HepG2 (cell line): ENCODE measurements around the gene CDC6. TPM values are rescaled to one million over a fixed set of nuclear protein-coding genes. Genes with fewer than 3 reads are reported as not detected.

ENCODE experiments used
- ATAC-seq: fragments of 200-7000 bp; cut with Tn5 transposase; 3 replicates; pipeline ENCODE4 v1.9.1; 2020; ENCODE audit warnings: mild to moderate bottlenecking, moderate library complexity
- BruUV-seq: library from RNA; stranded (reverse); fragments of 400-500 nt; replicated peaks from 2 replicates; lab custom pipeline; 2021; lab: Mats Ljungman, UMichigan
- CTCF ChIA-PET: fragments of 300-600 bp; formaldehyde crosslinking; extraction: SDS; loops from one replicate; lab custom pipeline; 2021; ENCODE audit warnings: low total read pairs, inconsistent platforms, low intra/inter-chr PET ratio; lab: Yijun Ruan, JAX
- POLR2A ChIA-PET: fragments of 350-600 bp; sonication (Branson Sonifier 250); formaldehyde crosslinking; loops from one replicate; lab custom pipeline; 2020; ENCODE audit warnings: antibody characterized with exemption, inconsistent platforms; lab: Yijun Ruan, JAX
- DNase-seq: peaks from one replicate; pipeline ENCODE4 v3.0.0-alpha.2; 2015; ENCODE audit warnings: low spot score
- FAIRE-seq: peaks from 3 replicates; lab custom pipeline; 2011; peaks lifted over from hg19 to GRCh38; lab: Jason Lieb, UNC
- H2AFZ ChIP-seq: one replicate; pipeline ENCODE4 v1.6.1; 2011; ENCODE audit warnings: low read length, inconsistent platforms
- H3K27ac ChIP-seq: fragments of 300-600 bp; 3 replicates; pipeline ENCODE4 v1.8.0; 2011; ENCODE audit warnings: mixed run types, mild to moderate bottlenecking, mixed read lengths, low read length, inconsistent platforms; ENCODE audit not compliant: insufficient read depth; ENCODE audit errors: extremely low read length
- H3K27me3 ChIP-seq, 2 experiments: fragments of 200-600 bp in 1 of 2; 2 replicates in 1 of 2; 3 replicates in 1 of 2; pipeline versions ENCODE4 v1.6.0 to v1.8.0; 2011; ENCODE audit warnings: low read length in 2 of 2, mild to moderate bottlenecking in 2 of 2, moderate library complexity in 2 of 2, inconsistent platforms in 1 of 2; ENCODE audit not compliant: insufficient read depth in 2 of 2, control insufficient read depth in 1 of 2
- H3K36me3 ChIP-seq, 2 experiments: fragments of 200-600 bp in 1 of 2; replicated peaks in 1 of 2; 2 replicates in 1 of 2; 3 replicates in 1 of 2; pipeline versions ENCODE4 v1.5.1 to v1.8.0; 2011; ENCODE audit warnings: low read length in 2 of 2, inconsistent platforms in 1 of 2; ENCODE audit not compliant: insufficient read depth in 2 of 2, control insufficient read depth in 1 of 2
- H3K4me1 ChIP-seq: 2 replicates; pipeline ENCODE4 v1.5.1; 2012; ENCODE audit warnings: low read length, inconsistent platforms; ENCODE audit not compliant: insufficient read depth
- H3K4me2 ChIP-seq: 2 replicates; pipeline ENCODE4 v1.6.0; 2011; ENCODE audit warnings: low read depth, low read length, inconsistent platforms
- H3K4me3 ChIP-seq, 3 experiments: fragments of 200-600 bp in 1 of 3; sonication (generic), shearing (Covaris generic) in 1 of 3; replicated peaks in 1 of 3; 2 replicates each; pipeline ENCODE4 v1.5.1; 2011 to 2016; ENCODE audit warnings: low read length in 3 of 3, inconsistent platforms in 2 of 3, low read depth in 2 of 3, mild to moderate bottlenecking in 2 of 3, control low read depth in 1 of 3, mixed read lengths in 1 of 3; ENCODE audit not compliant: insufficient read depth in 1 of 3
- H3K79me2 ChIP-seq: one replicate; pipeline ENCODE4 v1.6.1; 2011; ENCODE audit warnings: low read length, inconsistent platforms; ENCODE audit not compliant: insufficient read depth
- H3K9ac ChIP-seq: 2 replicates; pipeline ENCODE4 v1.6.0; 2011; ENCODE audit warnings: mild to moderate bottlenecking, low read depth, low read length, inconsistent platforms; ENCODE audit not compliant: insufficient read depth
- H3K9me3 ChIP-seq: 2 replicates; pipeline ENCODE4 v1.5.1; 2012; ENCODE audit warnings: mild to moderate bottlenecking, low read length
- H4K20me1 ChIP-seq: 2 replicates; pipeline ENCODE4 v1.6.0; 2011; ENCODE audit warnings: inconsistent platforms, mild to moderate bottlenecking, low read length, moderate library complexity; ENCODE audit not compliant: insufficient read depth
- E2F1 ChIP-seq: sonication (generic); formaldehyde crosslinking; IDR thresholded peaks from 2 replicates; pipeline ENCODE4 v1.5.0; 2020; ENCODE audit warnings: missing genetic modification reagents
- EED ChIP-seq: sonication (generic); formaldehyde crosslinking; IDR thresholded peaks from 2 replicates; pipeline ENCODE4 v1.5.0; 2020; ENCODE audit warnings: mild to moderate bottlenecking, missing genetic modification reagents
- ELF1 ChIP-seq: sonication (generic); formaldehyde crosslinking; IDR thresholded peaks from 2 replicates; pipeline ENCODE4 v1.4.0; 2020; ENCODE audit warnings: missing genetic modification reagents
- FOXK2 ChIP-seq: fragments of 450-650 bp; IDR thresholded peaks from 2 replicates; pipeline ENCODE4 v1.6.1; 2016
- MAFG ChIP-seq: sonication (generic); formaldehyde crosslinking; IDR thresholded peaks from 2 replicates; pipeline ENCODE4 v1.5.1; 2020; ENCODE audit warnings: mild to moderate bottlenecking, missing genetic modification reagents
- MEIS1 ChIP-seq: sonication (generic); formaldehyde crosslinking; IDR thresholded peaks from 2 replicates; pipeline ENCODE4 v1.9.0; 2021; ENCODE audit warnings: mild to moderate bottlenecking, missing genetic modification reagents, moderate library complexity, borderline replicate concordance
- SMAD9 ChIP-seq: sonication (generic); formaldehyde crosslinking; IDR thresholded peaks from 2 replicates; pipeline ENCODE4 v1.5.1; 2020; ENCODE audit warnings: mild to moderate bottlenecking, missing genetic modification reagents
- STAT6 ChIP-seq: sonication (generic); formaldehyde crosslinking; IDR thresholded peaks from 2 replicates; pipeline ENCODE4 v1.4.0; 2020; ENCODE audit warnings: missing genetic modification reagents, mild to moderate bottlenecking, borderline replicate concordance
- ZBTB14 ChIP-seq: sonication (generic); formaldehyde crosslinking; IDR thresholded peaks from 2 replicates; pipeline ENCODE4 v1.4.0; 2020; ENCODE audit warnings: missing genetic modification reagents
- ZNF382 ChIP-seq: sonication (generic); formaldehyde crosslinking; IDR thresholded peaks from 2 replicates; pipeline ENCODE4 v1.5.0; 2020; ENCODE audit warnings: missing genetic modification reagents, mild to moderate bottlenecking, borderline replicate concordance
- ZNF740 ChIP-seq: sonication (generic); formaldehyde crosslinking; IDR thresholded peaks from 2 replicates; pipeline ENCODE4 v1.4.0; 2020; ENCODE audit warnings: missing genetic modification reagents
- ZSCAN31 ChIP-seq: sonication (generic); formaldehyde crosslinking; IDR thresholded peaks from 2 replicates; pipeline ENCODE4 v1.5.0; 2020; ENCODE audit warnings: low read depth, mild to moderate bottlenecking, missing genetic modification reagents
- WGBS: methylation state at CpG from one replicate; pipeline ENCODE4 v1.1.6; 2017; ENCODE audit warnings: low lambda C conversion rate; 5-methylcytosine and 5-hydroxymethylcytosine counted together
- in situ Hi-C: cut with HindIII; loops from 2 replicates; pipeline ENCODE4 v1.10.0; 2017; ENCODE audit warnings: low pct_unique_long_range_greater_than_20kb; ENCODE audit not compliant: extremely low pct_ligation_motif_present
- intact Hi-C: fragments of 100-400 bp; cut with micrococcal nuclease; formaldehyde crosslinking; loops from one replicate; pipeline ENCODE4 v1.10.0; 2022; ENCODE audit not compliant: unreplicated experiment
- polyA plus RNA-seq, 8 experiments: library from polyadenylated mRNA; depleted of rRNA in 3 of 8; stranded (reverse) in 7 of 8; unstranded in 1 of 8; fragments of >200 nt; fragmentation: Illumina TruSeq in 4 of 8; extraction: Trizol in 4 of 8; gene quantifications; 2 replicates each; pipeline versions ENCODE4 v1.2.1 to v1.2.3, GENCODE V29; 2011 to 2016; ENCODE audit warnings: low read depth in 4 of 8, missing spikeins in 1 of 8, mixed read lengths in 1 of 8; ENCODE audit not compliant: insufficient read depth in 1 of 8
- total RNA-seq, 5 experiments: library from RNA; depleted of rRNA; stranded (reverse); fragments of >200 nt; fragmentation: Illumina TruSeq; extraction: Trizol; gene quantifications; 2 replicates each; pipeline ENCODE4 v1.2.3, GENCODE V29; 2016; ENCODE audit warnings: low read depth in 1 of 5
- TF ChIP-seq, protein P1 (sequence below): sonication (generic); formaldehyde crosslinking; conservative IDR thresholded peaks from 2 replicates; pipeline ENCODE4 v1.4.0; 2020; ENCODE audit warnings: missing genetic modification reagents
- TF ChIP-seq, protein P2 (sequence below): sonication (generic); formaldehyde crosslinking; IDR thresholded peaks from 2 replicates; pipeline ENCODE4 v1.4.0; 2020; ENCODE audit warnings: missing genetic modification reagents, borderline replicate concordance

Gene CDC6
- total and polyA plus RNA-seq, 2 of the 13 experiments (the other 11 are each of a cell fraction or from before 2014, with no cell fraction given): 17.4 to 114 TPM

- intact Hi-C loops: no loop called here
- ChIA-PET CTCF (interaction anchor here (1.1 to 1.3 kb wide), 2 partner anchors 14 to 38 kb away, joined by 3 to 4 read pairs; no protein-coding TSS in a partner anchor), POLR2A (interaction anchor here (0.8 to 6.6 kb wide), 13 partner anchors 9 to 142 kb away, joined by 3 to 48 read pairs (median 4); partner anchors contain the start of gene RARA)
- H3K79me2 ChIP-seq: peaks cover 24% of the 10 kb centered on the region
- no peaks in the 10 kb centered on the region for H3K9me3 ChIP-seq
- DNase-seq (peak; percentile 83), FAIRE-seq (peak; percentile 70), ATAC-seq (peak; percentile 68)
- peak overlapping the region; percentile 76 for H3K9ac ChIP-seq
- TSS peak; percentile 64 for BruUV-seq
- peak overlapping the region; percentile 73 for H3K4me2 ChIP-seq
- peak overlapping the region; percentile 64 for H3K27ac ChIP-seq
- WGBS: under 1% methylated on average over 31 of the region's 55 CpGs
- peaks cover 45% of the 10 kb centered on the region for H3K4me1 ChIP-seq
- no peaks in the 10 kb centered on the region for H3K27me3 ChIP-seq
- peaks cover 0 to 1% of the 10 kb centered on the region in 2 experiments; a peak in 1 of 5 replicates for H3K36me3 ChIP-seq
- H3K4me3 ChIP-seq: peak overlapping the region; percentile 79 to 88 (median 84)
- H2AFZ ChIP-seq: no peak overlapping the region
- in situ Hi-C loops: no loop called here
- H4K20me1 ChIP-seq: peaks cover 16% of the 10 kb centered on the region
- no peak for TF ChIP-seq ZNF382 (CRISPR knock-in tag)
- TF ChIP-seq E2F1 (CRISPR knock-in tag): no peak
- TF ChIP-seq ZSCAN31: peak; percentile 48; the same call in 1 of the 2 replicates
- TF ChIP-seq, protein P1, sequence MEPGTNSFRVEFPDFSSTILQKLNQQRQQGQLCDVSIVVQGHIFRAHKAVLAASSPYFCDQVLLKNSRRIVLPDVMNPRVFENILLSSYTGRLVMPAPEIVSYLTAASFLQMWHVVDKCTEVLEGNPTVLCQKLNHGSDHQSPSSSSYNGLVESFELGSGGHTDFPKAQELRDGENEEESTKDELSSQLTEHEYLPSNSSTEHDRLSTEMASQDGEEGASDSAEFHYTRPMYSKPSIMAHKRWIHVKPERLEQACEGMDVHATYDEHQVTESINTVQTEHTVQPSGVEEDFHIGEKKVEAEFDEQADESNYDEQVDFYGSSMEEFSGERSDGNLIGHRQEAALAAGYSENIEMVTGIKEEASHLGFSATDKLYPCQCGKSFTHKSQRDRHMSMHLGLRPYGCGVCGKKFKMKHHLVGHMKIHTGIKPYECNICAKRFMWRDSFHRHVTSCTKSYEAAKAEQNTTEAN (CRISPR knock-in tag): 0 out of 2 replicates have a peak, but pooled peaks have one; percentile 21
- no peak for TF ChIP-seq ZBTB14 (CRISPR knock-in tag)
- TF ChIP-seq ZNF740 (CRISPR knock-in tag): no peak
- TF ChIP-seq MAFG: no peak
- peak; percentile 59 for TF ChIP-seq ELF1 (CRISPR knock-in tag)
- no peak for TF ChIP-seq STAT6 (CRISPR knock-in tag)
- no peak for TF ChIP-seq SMAD9 (CRISPR knock-in tag)
- TF ChIP-seq FOXK2: no peak
- TF ChIP-seq, protein P2, sequence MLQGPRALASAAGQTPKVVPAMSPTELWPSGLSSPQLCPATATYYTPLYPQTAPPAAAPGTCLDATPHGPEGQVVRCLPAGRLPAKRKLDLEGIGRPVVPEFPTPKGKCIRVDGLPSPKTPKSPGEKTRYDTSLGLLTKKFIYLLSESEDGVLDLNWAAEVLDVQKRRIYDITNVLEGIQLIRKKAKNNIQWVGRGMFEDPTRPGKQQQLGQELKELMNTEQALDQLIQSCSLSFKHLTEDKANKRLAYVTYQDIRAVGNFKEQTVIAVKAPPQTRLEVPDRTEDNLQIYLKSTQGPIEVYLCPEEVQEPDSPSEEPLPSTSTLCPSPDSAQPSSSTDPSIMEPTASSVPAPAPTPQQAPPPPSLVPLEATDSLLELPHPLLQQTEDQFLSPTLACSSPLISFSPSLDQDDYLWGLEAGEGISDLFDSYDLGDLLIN: 0 out of 2 replicates have a peak, but pooled peaks have one; percentile 72
- TF ChIP-seq MEIS1: peak; percentile 93
- TF ChIP-seq EED (CRISPR knock-in tag): peak; percentile 66; the same call in 1 of the 2 replicates
Measured at GRCh38 chr17:40340880-40341807, 53.5 kb downstream of the CDC6 start.
